SKM-1 (cell line): Measurements from ENCODE around the gene ZIC1.

Experiments used
- DNase-seq: peaks from one replicate; lab custom pipeline; 2025; ENCODE audit not compliant: unreplicated experiment; lab: John Stamatoyannopoulos, UW

ZIC1 gene

DNA sequence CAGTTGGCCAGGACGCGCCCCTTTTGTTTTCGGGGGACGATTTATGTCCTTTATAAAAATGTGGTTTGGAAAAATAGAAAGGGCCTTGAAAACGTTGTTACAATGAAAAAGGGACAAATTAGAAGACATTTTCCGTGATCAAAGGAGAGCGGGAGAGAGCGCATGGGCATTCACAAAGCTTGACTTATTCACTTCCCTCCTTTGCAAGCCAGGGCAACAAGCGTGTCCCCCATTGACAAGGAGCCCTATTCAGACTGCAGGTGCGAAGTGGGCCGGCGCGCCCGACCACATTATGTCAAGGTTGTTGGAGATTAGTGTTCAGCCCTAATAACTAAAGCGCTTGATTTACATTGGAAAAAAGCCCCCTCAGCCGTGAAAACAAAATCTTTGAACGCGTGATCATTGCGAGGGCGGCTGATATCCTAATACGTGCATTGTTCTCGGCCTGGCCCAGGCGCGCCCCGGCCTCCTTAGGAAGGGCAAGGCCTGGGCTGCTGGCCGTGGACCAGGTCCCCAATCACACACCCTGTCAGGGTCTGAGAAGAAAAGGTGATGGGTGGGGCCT, 28.7 kb upstream of the ZIC1 start:
- DNase-seq: no peak

DNA sequence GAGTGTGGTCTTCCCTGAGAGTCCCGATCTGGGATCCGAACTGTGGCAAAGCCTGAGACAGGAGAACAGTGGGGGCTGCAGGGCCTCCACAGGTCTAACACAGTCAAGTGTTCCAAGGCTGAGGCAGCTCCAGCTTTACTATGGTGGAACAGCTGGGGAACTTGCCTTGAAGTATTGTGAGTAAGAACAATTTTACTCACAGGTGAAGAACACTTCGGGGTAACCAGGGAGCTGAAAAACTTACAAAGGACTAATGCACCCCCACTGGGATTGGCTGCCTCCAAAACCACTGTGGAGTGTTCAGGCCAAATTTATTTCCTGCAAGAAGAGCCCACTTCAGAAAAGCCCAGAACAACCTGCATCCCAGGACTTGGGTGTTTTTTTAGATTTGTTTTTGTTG, 28.2 kb upstream of the ZIC1 start:
- no peak for DNase-seq

DNA sequence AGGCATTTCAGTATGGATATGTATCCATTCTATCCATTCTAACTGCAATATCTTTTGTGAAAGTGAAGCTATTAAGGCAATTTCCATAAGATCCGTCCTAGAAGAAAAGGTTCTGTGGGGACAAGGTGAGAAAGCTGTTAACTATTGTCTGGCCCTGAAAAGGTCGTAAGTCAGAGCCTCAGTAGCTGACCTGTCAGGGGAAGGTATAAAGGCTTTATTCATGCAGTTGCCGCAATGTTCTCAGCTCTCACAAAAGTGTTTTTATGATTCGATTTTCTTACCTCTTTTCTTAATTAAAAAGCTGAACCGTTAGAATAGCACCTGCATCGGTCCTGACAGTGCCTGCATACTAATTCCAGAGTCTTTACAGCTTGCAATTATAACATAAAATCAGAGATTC, 27.6 kb upstream of the ZIC1 start:
- no peak for DNase-seq

DNA sequence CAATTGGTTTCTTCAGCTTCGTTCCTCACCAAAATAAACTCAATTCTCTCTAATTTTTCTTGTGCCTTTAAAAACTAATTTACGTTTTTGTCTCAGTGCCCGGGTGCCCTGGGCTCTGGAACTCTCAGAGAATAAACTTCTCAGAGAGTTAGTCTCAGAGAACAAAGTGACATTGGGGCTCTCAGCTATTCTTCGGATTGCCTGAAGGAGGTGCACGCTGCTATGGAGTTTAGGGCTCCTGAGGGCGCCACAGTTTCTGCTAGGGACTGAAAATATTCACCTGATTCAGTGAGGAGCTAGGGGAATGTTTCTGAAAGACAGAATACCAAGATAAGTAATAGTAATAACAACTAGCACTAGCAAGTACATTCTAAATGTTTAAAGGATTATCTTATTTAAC, 25.5 kb upstream of the ZIC1 start:
- no peak for DNase-seq

DNA sequence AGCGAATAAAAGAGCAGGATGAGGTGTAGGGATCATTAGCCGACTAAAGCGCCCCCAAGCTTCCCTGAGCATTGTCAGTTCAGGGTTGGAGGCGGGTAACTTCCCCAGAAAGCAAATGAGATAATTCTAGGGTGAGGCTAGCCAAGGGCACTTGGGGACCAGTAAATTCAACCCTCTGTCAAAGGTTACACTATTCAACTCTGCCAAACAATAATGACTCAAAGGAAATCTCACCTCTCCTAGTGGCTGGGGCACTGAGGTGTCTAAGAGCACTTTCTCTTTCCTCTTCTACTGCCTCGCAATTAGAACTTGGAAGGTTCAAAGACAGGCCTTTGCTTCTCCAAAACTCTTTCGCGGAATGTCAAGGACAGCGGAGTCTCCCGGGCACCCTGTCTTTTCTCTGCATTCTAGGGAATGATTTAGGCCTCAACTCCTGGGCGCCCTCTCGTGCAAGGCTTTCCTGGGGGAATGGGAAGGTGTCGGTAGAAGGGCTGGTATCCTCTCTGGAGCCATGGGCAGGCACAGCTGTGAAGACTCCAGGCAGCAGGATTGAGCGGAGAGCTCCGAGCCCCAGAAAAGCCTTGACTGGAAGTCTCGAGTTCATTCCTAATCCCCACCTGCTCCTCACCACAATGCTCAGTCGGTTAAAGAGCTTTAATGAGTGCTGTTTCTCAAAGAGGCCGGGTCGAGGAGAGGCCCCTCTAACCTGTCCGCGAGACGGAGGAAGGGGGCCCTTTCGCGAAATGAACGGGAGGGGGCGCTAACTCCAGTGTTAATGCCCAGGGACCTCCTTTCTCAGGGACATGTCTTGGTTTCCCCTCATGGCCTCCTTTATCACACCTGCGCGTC, 24.7 kb upstream of the ZIC1 start:
- no peak for DNase-seq

DNA sequence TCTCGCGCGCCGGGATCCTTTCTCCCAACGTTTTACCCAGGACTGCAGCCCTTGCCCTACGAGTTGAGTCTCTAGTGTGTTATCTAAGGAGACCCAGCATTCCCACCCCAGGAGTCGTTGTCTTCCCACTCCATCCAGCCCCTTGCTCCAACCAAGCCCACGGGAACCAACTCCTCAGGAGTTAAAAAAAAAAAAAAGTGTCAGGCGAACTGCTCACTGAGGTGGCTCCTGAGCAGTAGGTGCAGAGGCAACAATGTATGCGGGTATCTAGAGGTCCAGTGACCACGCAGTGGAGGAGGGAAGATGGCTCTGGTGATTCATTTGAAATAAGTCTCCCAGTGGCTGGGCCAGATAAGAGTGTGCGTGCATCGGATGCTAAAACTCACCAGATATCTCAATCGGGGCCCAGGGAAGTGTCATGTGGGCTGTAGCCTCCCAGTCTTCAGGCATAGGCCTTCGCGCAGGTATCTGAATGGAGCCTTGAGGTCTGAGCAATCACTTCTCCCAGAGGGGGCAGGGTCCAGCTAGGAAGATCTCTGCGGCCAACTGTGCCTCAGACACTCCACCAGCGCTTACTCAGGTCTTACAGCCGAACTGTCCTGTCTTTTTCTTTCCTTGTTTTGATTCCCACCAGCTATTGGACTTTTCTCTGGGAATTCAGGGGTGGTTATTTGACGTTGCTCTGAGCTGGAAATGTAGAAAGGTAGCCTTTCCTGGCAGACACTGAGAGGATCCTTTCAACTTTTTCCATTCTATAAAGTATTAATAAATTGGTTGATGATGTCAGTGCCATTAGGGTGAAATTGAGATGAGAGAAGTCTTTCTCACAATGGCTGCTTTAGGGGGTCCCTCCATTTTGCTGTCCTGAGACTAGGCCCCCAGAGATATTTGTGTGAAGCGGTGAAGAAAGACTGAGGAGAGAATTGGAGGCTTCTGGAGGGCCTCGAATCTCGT, 23.8 kb upstream of the ZIC1 start:
- no peak for DNase-seq

DNA sequence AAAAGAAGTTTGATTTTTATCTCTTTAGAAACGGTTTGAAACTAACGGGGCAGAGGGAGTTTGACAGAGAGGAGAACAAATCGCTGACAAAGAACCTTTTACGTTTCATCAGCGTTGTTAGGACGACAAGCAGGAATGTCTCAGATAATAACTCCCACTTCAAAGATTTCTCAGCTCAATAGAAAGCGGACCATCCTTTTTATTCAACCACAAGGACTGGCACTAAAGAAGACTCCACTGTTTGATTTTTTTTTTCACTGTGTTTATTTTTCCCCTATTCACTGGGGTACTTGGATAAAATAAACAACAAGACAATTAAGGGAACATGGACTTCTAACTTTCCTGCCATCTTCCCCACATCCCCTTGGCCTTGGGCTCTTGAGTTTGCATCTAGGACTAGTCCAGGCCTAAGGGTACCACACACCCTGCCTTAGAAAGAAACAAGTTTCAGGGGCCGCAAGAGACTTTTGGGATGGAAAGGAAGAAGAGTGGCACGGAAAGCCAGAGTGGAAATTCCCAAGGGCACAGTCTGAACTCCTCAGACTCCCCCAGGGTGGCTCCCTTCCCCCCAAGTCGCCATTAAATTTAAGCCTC, 21.8 kb upstream of the ZIC1 start:
- DNase-seq: no peak

- no peak for DNase-seq
Measured at GRCh38 chr3:147387885-147388699, 21.1 kb upstream of the ZIC1 start.

- no peak for DNase-seq
Measured at GRCh38 chr3:147388700-147389580, 20.2 kb upstream of the ZIC1 start.

- no peak for DNase-seq
Measured at GRCh38 chr3:147389717-147390116, 19.4 kb upstream of the ZIC1 start.

- no peak for DNase-seq
Measured at GRCh38 chr3:147390589-147391569, 18.3 kb upstream of the ZIC1 start.

DNA sequence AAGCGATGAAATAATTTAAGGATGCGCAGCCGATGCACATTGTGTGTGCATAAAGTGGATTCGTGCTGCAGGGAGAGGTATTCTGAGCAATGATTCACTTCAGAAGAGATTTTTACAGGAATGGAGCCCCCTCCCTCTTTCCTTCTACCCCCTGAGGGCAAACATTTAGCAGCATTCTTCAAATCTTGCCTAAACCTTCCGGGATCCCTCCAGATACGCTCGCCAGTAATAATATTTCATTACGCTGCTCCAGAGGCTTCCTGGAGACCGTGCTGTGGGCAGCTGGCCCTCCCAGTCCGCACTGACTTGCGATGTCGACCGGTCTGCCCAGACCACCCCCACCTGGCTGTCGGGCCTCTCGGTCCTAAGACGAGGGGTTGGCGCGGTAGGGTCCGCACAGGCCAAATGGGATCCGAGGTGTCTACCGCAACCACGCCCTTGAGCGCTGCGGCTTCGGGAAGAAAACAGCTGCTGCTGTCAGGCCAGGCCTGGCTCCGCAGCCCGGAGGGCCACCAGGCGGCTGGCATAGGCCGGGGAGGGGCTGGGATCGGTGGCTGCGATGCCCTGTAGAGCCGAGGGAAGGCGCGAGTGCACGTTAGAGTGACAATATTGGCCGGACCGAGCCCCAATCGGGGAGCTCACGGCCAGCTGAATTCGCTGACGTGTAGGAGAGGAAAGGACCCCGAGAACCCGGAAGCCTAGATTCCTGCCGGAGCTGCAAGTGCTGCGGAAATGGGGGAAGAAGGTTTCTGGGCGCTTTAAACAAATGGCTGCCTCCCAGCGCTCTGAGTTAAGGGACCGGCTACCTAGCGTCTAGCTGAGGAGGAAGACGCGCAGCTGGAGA, 17.2 kb upstream of the ZIC1 start:
- no peak for DNase-seq

DNA sequence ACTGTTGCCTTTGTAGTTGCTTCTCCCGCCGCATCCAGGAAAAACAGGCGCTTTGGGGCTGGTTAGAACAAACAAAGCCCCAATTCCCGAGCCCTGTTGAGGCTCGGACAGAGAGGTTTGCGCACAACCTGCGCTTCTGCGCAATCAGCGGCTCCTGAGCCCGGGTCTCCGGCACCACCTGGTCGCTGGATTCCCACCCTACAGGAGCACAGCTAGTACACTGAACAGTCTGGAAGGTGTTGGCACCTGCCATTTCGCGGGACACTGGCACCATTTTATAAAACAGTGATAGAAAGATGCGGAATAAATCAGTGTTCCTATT, 16.6 kb upstream of the ZIC1 start:
- no peak for DNase-seq

DNA sequence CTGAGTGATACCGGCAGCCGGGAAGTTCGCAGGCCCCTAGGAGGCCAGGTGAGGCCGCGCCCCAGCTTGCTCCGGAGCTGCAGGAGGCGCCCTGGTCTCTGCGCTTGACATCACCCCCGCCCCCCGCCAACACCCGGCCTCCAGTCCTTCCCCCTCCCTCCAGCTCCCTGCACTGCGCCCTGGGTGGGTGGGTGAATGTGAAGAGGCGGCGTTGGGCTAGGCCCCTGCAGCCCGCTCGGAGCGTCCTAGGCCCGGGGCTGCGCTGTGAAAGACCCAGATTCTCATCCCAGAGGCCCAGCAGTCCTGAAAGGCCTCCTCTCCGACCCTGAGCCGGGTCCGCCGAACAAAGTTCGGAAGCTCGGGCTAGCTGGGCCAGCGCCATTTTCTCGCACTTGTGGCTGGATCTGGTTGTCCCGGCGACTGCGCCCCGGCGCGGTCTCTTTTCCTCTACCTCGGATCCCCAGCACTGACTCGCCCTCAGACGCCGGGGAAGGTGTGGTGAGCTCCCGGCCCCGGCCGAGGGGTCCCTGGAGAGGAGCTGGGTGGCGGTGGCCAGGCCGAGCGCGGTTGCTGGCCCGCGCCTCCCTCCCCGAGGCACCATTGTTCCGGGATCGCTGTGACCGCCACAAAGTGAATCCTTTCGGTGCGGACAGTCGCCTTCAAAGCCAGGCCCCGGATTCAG, 15.8 kb upstream of the ZIC1 start:
- DNase-seq: no peak

DNA sequence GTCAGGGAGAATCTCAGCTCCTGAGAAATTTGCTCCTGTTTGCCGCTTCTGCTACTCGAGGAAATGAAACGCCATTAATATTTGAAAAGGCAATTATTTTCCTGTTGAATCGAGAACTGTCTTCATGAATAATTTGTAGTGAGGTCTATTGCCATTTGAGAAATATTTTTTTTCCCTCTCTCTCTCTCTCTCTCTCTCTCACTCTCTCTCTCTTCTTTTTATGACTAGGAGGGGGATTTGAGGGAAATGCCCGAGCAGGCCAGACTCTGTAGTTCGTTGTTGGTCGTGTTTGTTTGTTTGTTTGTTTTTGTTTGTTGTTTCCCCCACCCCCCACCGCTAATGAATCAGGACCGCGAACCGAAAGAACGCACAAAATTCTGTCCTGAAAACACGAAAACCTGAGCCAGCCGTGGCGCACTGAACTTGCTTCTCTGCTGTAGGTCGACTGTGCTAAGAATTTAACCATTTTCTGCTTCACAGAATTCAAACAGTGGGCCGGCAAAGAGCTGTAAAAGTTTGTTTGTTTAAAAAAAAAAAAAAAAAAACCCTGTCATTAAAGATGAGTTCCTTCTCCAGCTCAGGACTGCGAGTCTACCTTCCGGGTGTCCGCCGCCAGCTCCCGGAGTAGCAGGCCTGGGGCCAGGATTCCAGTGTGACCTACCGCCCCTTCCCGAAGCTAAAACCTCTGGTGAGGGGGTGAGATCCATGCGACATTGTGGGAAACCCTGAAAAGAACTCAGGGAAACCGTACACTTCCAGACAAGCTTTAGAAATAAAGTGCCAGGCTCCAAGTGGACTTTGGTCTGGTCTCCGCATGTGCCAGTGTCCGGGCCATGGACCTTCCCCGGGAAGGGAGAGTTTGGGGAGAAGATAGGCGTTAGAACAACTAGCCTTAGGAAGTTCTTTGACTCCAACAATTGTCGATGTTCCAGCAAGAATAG, 15.0 kb upstream of the ZIC1 start:
- DNase-seq: no peak

GRCh38 chr3:147394884-147395225, 14.3 kb upstream of the ZIC1 start:
- DNase-seq: no peak
